Activated naive CD4-positive, alpha-beta T cell (primary cell): ENCODE measurements around the gene UNC5B.

Experiments used
- DNase-seq, 4 experiments: peaks; one replicate each; lab custom pipeline; 2025; lab: John Stamatoyannopoulos, UW

The UNC5B gene

GRCh38 chr10:71212318-71213126, at the start of gene UNC5B:
Gene UNC5B (plus strand): TSS chr10:71212570. CDS start chr10:71212986, 416 bp downstream.
- DNase-seq, result peak; percentile 9 to 49 (median 26)

- DNase-seq, result no peak
Measured at GRCh38 chr10:71173466-71173865, 38.9 kb upstream of the UNC5B start.

- DNase-seq, result no peak
Measured at GRCh38 chr10:71176661-71177060, 35.7 kb upstream of the UNC5B start.

GRCh38 chr10:71177651-71178199, 34.6 kb upstream of the UNC5B start:
- no peak for DNase-seq

GRCh38 chr10:71178880-71179279, 33.5 kb upstream of the UNC5B start:
- no peak for DNase-seq

GRCh38 chr10:71179382-71179781, 33.0 kb upstream of the UNC5B start:
- DNase-seq, result no peak

- no peak for DNase-seq
Measured at GRCh38 chr10:71184421-71184820, 27.9 kb upstream of the UNC5B start.

- no peak for DNase-seq
Measured at GRCh38 chr10:71185209-71185608, 27.2 kb upstream of the UNC5B start.

GRCh38 chr10:71187197-71187596, 25.2 kb upstream of the UNC5B start:
- no peak for DNase-seq

- DNase-seq, result no peak
Measured at GRCh38 chr10:71187600-71187999, 24.8 kb upstream of the UNC5B start.

GRCh38 chr10:71188201-71188600, 24.2 kb upstream of the UNC5B start:
- DNase-seq, result no peak

- no peak for DNase-seq
Measured at GRCh38 chr10:71191019-71191418, 21.4 kb upstream of the UNC5B start.

- no peak for DNase-seq
Measured at GRCh38 chr10:71191551-71192076, 20.8 kb upstream of the UNC5B start.

- no peak for DNase-seq
Measured at GRCh38 chr10:71193516-71193915, 18.9 kb upstream of the UNC5B start.

GRCh38 chr10:71197955-71198354, 14.4 kb upstream of the UNC5B start:
- DNase-seq, result no peak

- no peak for DNase-seq
Measured at GRCh38 chr10:71201849-71202248, 10.5 kb upstream of the UNC5B start.

GRCh38 chr10:71202314-71202713, 10.1 kb upstream of the UNC5B start:
- DNase-seq, result no peak

GRCh38 chr10:71203124-71203523, 9.2 kb upstream of the UNC5B start:
- DNase-seq, result no peak

GRCh38 chr10:71203716-71204115, 8.7 kb upstream of the UNC5B start:
- no peak for DNase-seq

GRCh38 chr10:71204746-71205145, 7.6 kb upstream of the UNC5B start:
- DNase-seq, result no peak

GRCh38 chr10:71205468-71205867, 6.9 kb upstream of the UNC5B start:
- DNase-seq, result no peak

- DNase-seq, result no peak
Measured at GRCh38 chr10:71206911-71207310, 5.5 kb upstream of the UNC5B start.

GRCh38 chr10:71207578-71207977, 4.8 kb upstream of the UNC5B start:
- DNase-seq, result no peak

GRCh38 chr10:71209352-71209715, 3.0 kb upstream of the UNC5B start:
- no peak for DNase-seq
